ENCODE data around the gene AKAP13.
A peak's percentile ranks its signal among the peaks of the same experiment; 100 is the strongest.

AKAP13 gene

DNA sequence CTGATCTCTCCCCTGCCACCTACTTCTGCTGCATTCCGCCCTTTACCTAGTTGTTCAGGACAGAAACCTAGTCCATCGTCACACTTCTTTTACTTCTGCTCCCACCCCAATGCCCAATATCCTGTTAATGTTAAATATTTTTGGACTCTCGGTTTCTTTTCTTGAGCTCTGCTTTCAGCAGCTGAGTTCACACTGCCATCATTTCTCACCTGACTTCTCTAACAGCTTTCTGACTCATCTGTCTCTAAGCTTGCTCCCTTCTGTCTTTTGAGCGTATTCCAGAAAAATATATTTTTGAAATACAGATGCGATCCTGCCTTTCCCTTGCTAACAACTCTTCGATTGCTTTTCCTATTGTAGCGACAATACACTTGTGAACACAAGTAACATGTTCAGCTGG lies 231.0 kb downstream of the AKAP13 start:
- H3F3A ChIP-seq (ENCODE audit: insufficient read depth), result peaks cover 20% of the 10 kb centered on the region; the same call in 1 of the 2 replicates
- H4K20me1 ChIP-seq (ENCODE audit: low read depth, low read length), result no peaks in the 10 kb centered on the region; the same call in 1 of the 2 replicates
- H3K4me2 ChIP-seq (ENCODE audit: low read depth, low read length, poor library complexity, severe bottlenecking), result no peak overlapping the region
- H3K27me3 ChIP-seq (ENCODE audit: low read length), result no peaks in the 10 kb centered on the region
- H3K9ac ChIP-seq (ENCODE audit: low read length), result no peak overlapping the region
- peaks cover 47% of the 10 kb centered on the region for H3K79me2 ChIP-seq (ENCODE audit: insufficient read depth, low read length)
- peaks cover 18% of the 10 kb centered on the region; the same call in 1 of the 2 replicates for H3K36me3 ChIP-seq (ENCODE audit: low read length)
- H3K27ac ChIP-seq (ENCODE audit: low read depth, low read length), result no peak overlapping the region
- H3K9me2 ChIP-seq (replicated peaks; ENCODE audit: insufficient read depth, low read length), result no peaks in the 10 kb centered on the region
- H2AFZ ChIP-seq (ENCODE audit: low read depth, low read length, severe bottlenecking), result no peak overlapping the region
- H3K4me3 ChIP-seq (ENCODE audit: insufficient read depth, low read length, poor library complexity, severe bottlenecking), result no peak overlapping the region
- no peaks in the 10 kb centered on the region for H3K9me3 ChIP-seq (ENCODE audit: insufficient read depth, low read length)
- TF ChIP-seq CTCF (IDR thresholded peaks at IDR 0.05; ENCODE audit: insufficient read depth, low read length, poor library complexity, severe bottlenecking) (no peak), EZH2phosphoT487 (conservative IDR thresholded peaks at IDR 0.05; ENCODE audit: low read length) (no peak)

DNA sequence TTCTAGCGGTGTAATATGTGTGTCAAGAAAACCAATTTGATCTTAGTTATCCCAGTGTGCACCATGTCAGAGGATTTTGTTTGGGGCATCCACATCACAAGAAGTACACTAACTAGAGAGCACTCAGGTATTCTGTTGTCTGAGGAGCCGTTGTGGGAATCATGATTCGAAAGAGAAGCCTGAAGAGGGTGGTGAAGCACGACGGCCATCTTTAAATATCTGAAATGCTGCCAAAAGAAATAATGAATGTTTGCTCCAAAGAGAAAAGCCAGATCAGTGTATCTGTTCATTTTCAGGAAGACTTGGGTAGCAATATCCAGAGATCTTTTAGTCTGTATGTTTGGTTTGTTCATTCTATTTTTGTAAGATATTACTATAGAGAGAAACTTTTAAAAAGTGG lies 233.7 kb downstream of the AKAP13 start:
- Histone ChIP-seq H3K27ac (ENCODE audit: low read depth, low read length) (no peak overlapping the region), H3K4me2 (ENCODE audit: low read depth, low read length, poor library complexity, severe bottlenecking) (no peak overlapping the region), H3K9me3 (ENCODE audit: insufficient read depth, low read length) (no peaks in the 10 kb centered on the region), H4K20me1 (ENCODE audit: low read depth, low read length) (no peaks in the 10 kb centered on the region; the same call in 1 of the 2 replicates), H3F3A (ENCODE audit: insufficient read depth) (peaks cover 19% of the 10 kb centered on the region; the same call in 1 of the 2 replicates), H3K27me3 (ENCODE audit: low read length) (no peaks in the 10 kb centered on the region), H3K9me2 (replicated peaks; ENCODE audit: insufficient read depth, low read length) (no peaks in the 10 kb centered on the region), H3K9ac (ENCODE audit: low read length) (no peak overlapping the region), H3K36me3 (ENCODE audit: low read length) (peaks cover 14% of the 10 kb centered on the region; the same call in 1 of the 2 replicates), H3K79me2 (ENCODE audit: insufficient read depth, low read length) (peaks cover 58% of the 10 kb centered on the region), H3K4me3 (ENCODE audit: insufficient read depth, low read length, poor library complexity, severe bottlenecking) (no peak overlapping the region), H2AFZ (ENCODE audit: low read depth, low read length, severe bottlenecking) (no peak overlapping the region)
- TF ChIP-seq EZH2phosphoT487 (conservative IDR thresholded peaks at IDR 0.05; ENCODE audit: low read length) (no peak), CTCF (IDR thresholded peaks at IDR 0.05; ENCODE audit: insufficient read depth, low read length, poor library complexity, severe bottlenecking) (no peak)

- H3K9ac ChIP-seq (ENCODE audit: low read length), result no peak overlapping the region
- no peak overlapping the region for H3K4me3 ChIP-seq (ENCODE audit: insufficient read depth, low read length, poor library complexity, severe bottlenecking)
- peaks cover 14% of the 10 kb centered on the region; the same call in 1 of the 2 replicates for H3K36me3 ChIP-seq (ENCODE audit: low read length)
- peaks cover 66% of the 10 kb centered on the region for H3K79me2 ChIP-seq (ENCODE audit: insufficient read depth, low read length)
- H3K4me2 ChIP-seq (ENCODE audit: low read depth, low read length, poor library complexity, severe bottlenecking), result no peak overlapping the region
- TF ChIP-seq CTCF (IDR thresholded peaks at IDR 0.05; ENCODE audit: insufficient read depth, low read length, poor library complexity, severe bottlenecking), result peak; percentile 64
- TF ChIP-seq EZH2phosphoT487 (conservative IDR thresholded peaks at IDR 0.05; ENCODE audit: low read length), result no peak
- no peak overlapping the region for H2AFZ ChIP-seq (ENCODE audit: low read depth, low read length, severe bottlenecking)
- no peaks in the 10 kb centered on the region for H3K27me3 ChIP-seq (ENCODE audit: low read length)
- H3F3A ChIP-seq (ENCODE audit: insufficient read depth), result peaks cover 19% of the 10 kb centered on the region; the same call in 1 of the 2 replicates
- H3K9me3 ChIP-seq (ENCODE audit: insufficient read depth, low read length), result no peaks in the 10 kb centered on the region
- no peaks in the 10 kb centered on the region; the same call in 1 of the 2 replicates for H4K20me1 ChIP-seq (ENCODE audit: low read depth, low read length)
- H3K9me2 ChIP-seq (replicated peaks; ENCODE audit: insufficient read depth, low read length), result no peaks in the 10 kb centered on the region
- H3K27ac ChIP-seq (ENCODE audit: low read depth, low read length), result no peak overlapping the region
Measured at GRCh38 chr15:85615930-85616329, 235.5 kb downstream of the AKAP13 start.

All from SU-DHL-6 (cell line).